B cell (primary cell): ENCODE measurements around the gene KHDC3L. TPM values are rescaled to one million over a fixed set of nuclear protein-coding genes. Genes with fewer than 3 reads are reported as not detected.

Experiments
- ATAC-seq: fragments of 200-7000 bp; cut with Tn5 transposase; one replicate; pipeline ENCODE4 v1.10.0; 2021; ENCODE audit warnings: low read depth, mild to moderate bottlenecking, moderate number of reproducible peaks, moderate library complexity
- CTCF ChIA-PET: fragments of 350-600 bp; sonication (Branson Sonifier 250); formaldehyde crosslinking; loops from one replicate; lab custom pipeline; 2021; ENCODE audit warnings: antibody characterized with exemption, inconsistent platforms; lab: Charles Lee
- POLR2A ChIA-PET: fragments of 350-600 bp; sonication (Branson Sonifier 250); formaldehyde crosslinking; loops from one replicate; lab custom pipeline; 2021; ENCODE audit warnings: antibody characterized with exemption; lab: Charles Lee
- DNase-seq: peaks from one replicate; pipeline ENCODE4 v3.0.0; 2013
- H2AFZ ChIP-seq: 2 replicates; pipeline ENCODE4 v1.6.1; 2012; ENCODE audit warnings: mild to moderate bottlenecking, low read depth, low read length; ENCODE audit not compliant: insufficient read depth, poor library complexity, severe bottlenecking
- H3K27ac ChIP-seq, 2 donors: 1 replicate in 1 of 2; 2 replicates in 1 of 2; pipeline ENCODE4 v1.5.1; 2012 to 2013; ENCODE audit warnings: low read length in 2 of 2, mild to moderate bottlenecking in 2 of 2, moderate library complexity in 1 of 2
- H3K27me3 ChIP-seq, 4 experiments: fragments of 200-600 bp in 1 of 4; sonication (generic) in 1 of 4; replicated peaks in 1 of 4; 1 replicate in 2 of 4; 2 replicates in 2 of 4; pipeline versions ENCODE4 v1.6.1 to v1.7.0; 2013 to 2016; ENCODE audit warnings: low read length in 3 of 4, mild to moderate bottlenecking in 2 of 4, mixed read lengths in 1 of 4, moderate library complexity in 1 of 4; ENCODE audit not compliant: insufficient read depth in 4 of 4, control insufficient read depth in 3 of 4; ENCODE audit errors: control extremely low read depth in 1 of 4
- H3K36me3 ChIP-seq, 2 experiments: replicated peaks in 1 of 2; 1 replicate in 1 of 2; 2 replicates in 1 of 2; pipeline versions ENCODE4 v1.6.1 to v1.7.1; 2013; ENCODE audit warnings: low read length in 1 of 2; ENCODE audit not compliant: insufficient read depth in 2 of 2, control insufficient read depth in 1 of 2; ENCODE audit errors: control extremely low read depth in 1 of 2, extremely low read depth in 1 of 2
- H3K4me1 ChIP-seq, 2 donors: fragments of 200-600 bp in 1 of 2; sonication (generic) in 1 of 2; 1 replicate in 1 of 2; 2 replicates in 1 of 2; pipeline versions ENCODE4 v1.5.1 to v1.6.1; 2013 to 2017; ENCODE audit warnings: low read length in 2 of 2; ENCODE audit not compliant: control insufficient read depth in 2 of 2, insufficient read depth in 2 of 2
- H3K4me2 ChIP-seq: replicated peaks from 2 replicates; pipeline ENCODE3; 2012; ENCODE audit warnings: mild to moderate bottlenecking, low read depth, low read length; ENCODE audit not compliant: poor library complexity, severe bottlenecking
- H3K4me3 ChIP-seq, 5 experiments: fragments of 200-600 bp in 1 of 5; sonication (generic) in 1 of 5; 1 replicate in 3 of 5; 2 replicates in 2 of 5; pipeline versions ENCODE4 v1.5.1 to v1.7.0; 2011 to 2016; ENCODE audit warnings: low read length in 4 of 5, mild to moderate bottlenecking in 4 of 5, low read depth in 2 of 5, control low read depth in 1 of 5, moderate library complexity in 1 of 5; ENCODE audit not compliant: insufficient read depth in 1 of 5; ENCODE audit errors: control extremely low read depth in 1 of 5, extremely low read depth in 1 of 5
- H3K79me2 ChIP-seq: fragments of 200-600 bp; sonication (generic); one replicate; pipeline ENCODE4 v1.6.0; 2016; ENCODE audit warnings: low read length; ENCODE audit not compliant: control insufficient read depth, insufficient read depth
- H3K9ac ChIP-seq: fragments of 200-600 bp; sonication (generic); 2 replicates; pipeline ENCODE4 v1.6.1; 2017; ENCODE audit warnings: mild to moderate bottlenecking, low read length, moderate library complexity
- H3K9me3 ChIP-seq, 3 donors: one replicate each; pipeline versions ENCODE4 v1.6.1 to v1.7.1; 2013; ENCODE audit warnings: low read length in 2 of 3; ENCODE audit not compliant: control insufficient read depth in 2 of 3, insufficient read depth in 1 of 3; ENCODE audit errors: control extremely low read depth in 1 of 3
- H4K20me1 ChIP-seq: 2 replicates; pipeline ENCODE4 v1.6.0; 2012; ENCODE audit warnings: mild to moderate bottlenecking, low read length; ENCODE audit not compliant: insufficient read depth, control insufficient read depth, poor library complexity, severe bottlenecking
- H3K27ac Mint-ChIP-seq: one replicate; pipeline ENCODE4 v1.8.0; 2021; ENCODE audit warnings: mixed read lengths
- H3K27me3 Mint-ChIP-seq: one replicate; pipeline ENCODE4 v1.8.0; 2021; ENCODE audit warnings: mixed read lengths
- H3K4me1 Mint-ChIP-seq: one replicate; pipeline ENCODE4 v1.8.0; 2021; ENCODE audit warnings: mixed read lengths
- H3K4me3 Mint-ChIP-seq: one replicate; pipeline ENCODE4 v1.8.0; 2021; ENCODE audit warnings: mixed read lengths
- H3K9me3 Mint-ChIP-seq: one replicate; pipeline ENCODE4 v1.8.0; 2022; ENCODE audit warnings: mixed read lengths; ENCODE audit not compliant: insufficient read depth
- EZH2 ChIP-seq: IDR thresholded peaks from 2 replicates; pipeline ENCODE4 v1.6.1; 2012; ENCODE audit warnings: borderline replicate concordance, low read depth, mild to moderate bottlenecking, moderate library complexity, low read length; ENCODE audit not compliant: insufficient read depth, poor library complexity, severe bottlenecking
- WGBS: methylation state at CpG from one replicate; pipeline ENCODE4 v1.1.5; 2013; ENCODE audit warnings: missing lambda C conversion rate; ENCODE audit not compliant: insufficient coverage; 5-methylcytosine and 5-hydroxymethylcytosine counted together
- intact Hi-C: fragments of 100-400 bp; cut with micrococcal nuclease; formaldehyde crosslinking; loops from one replicate; pipeline ENCODE4 v1.10.0; 2022
- polyA plus RNA-seq: library from polyadenylated mRNA; depleted of rRNA; stranded (reverse); fragments of >200 nt; gene quantifications from 2 replicates; pipeline ENCODE4 v1.2.3, GENCODE V29; 2012
- total RNA-seq, 2 donors: library from RNA; stranded (reverse); fragments of 120-200 nt in 1 of 2; gene quantifications; 1 replicate in 1 of 2; 2 replicates in 1 of 2; pipeline versions ENCODE4 v1.2.3 to v1.2.4, GENCODE V29; 2013 to 2022
- TF ChIP-seq, protein P1 (sequence below): fragments of 200-600 bp; IDR thresholded peaks from one replicate; pipeline ENCODE4 v1.8.0; 2022; ENCODE audit warnings: antibody characterized with exemption, mild to moderate bottlenecking

The KHDC3L gene
- total and polyA plus RNA-seq, 2 donors (not counting 1 experiment from before 2014, with no cell fraction given): not detected

DNA sequence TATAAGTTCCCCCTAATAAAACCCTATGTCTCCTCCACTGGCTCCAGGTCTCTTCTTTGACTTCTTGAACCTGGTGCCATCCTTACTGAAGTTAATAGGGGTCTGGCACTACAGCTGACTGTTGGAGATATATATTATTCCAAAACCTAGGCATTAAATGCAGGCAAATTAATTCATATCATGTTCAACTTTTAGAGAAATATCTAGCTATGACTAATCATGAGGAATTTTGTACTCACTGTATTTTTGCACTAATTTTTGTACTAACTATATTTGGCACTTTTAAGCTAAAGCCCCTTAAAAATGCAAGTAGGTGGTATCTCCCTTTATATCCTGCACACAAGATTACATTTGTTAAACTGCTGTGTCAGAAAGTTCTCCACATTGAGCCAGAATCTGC, 19.3 kb upstream of the KHDC3L start:
- Mint-ChIP-seq H3K4me3 (no peak overlapping the region), H3K4me1 (no peaks in the 10 kb centered on the region), H3K27ac (no peak overlapping the region), H3K27me3 (peaks cover 16% of the 10 kb centered on the region), H3K9me3 (no peaks in the 10 kb centered on the region)
- DNase-seq: no peak
- POLR2A ChIA-PET: no interaction called here
- Histone ChIP-seq H4K20me1 (no peaks in the 10 kb centered on the region), H3K9ac (no peak overlapping the region), H3K4me2 (no peak overlapping the region), H3K4me3 (no peak overlapping the region), H3K9me3 (no peaks in the 10 kb centered on the region), H3K27me3 (peaks cover 0 to 11% (median 3%) of the 10 kb centered on the region in 4 experiments), H2AFZ (no peak overlapping the region), H3K27ac (no peak overlapping the region), H3K4me1 (no peaks in the 10 kb centered on the region), H3K36me3 (no peaks in the 10 kb centered on the region), H3K79me2 (no peaks in the 10 kb centered on the region)
- TF ChIP-seq EZH2: no peak
- TF ChIP-seq, protein P1, sequence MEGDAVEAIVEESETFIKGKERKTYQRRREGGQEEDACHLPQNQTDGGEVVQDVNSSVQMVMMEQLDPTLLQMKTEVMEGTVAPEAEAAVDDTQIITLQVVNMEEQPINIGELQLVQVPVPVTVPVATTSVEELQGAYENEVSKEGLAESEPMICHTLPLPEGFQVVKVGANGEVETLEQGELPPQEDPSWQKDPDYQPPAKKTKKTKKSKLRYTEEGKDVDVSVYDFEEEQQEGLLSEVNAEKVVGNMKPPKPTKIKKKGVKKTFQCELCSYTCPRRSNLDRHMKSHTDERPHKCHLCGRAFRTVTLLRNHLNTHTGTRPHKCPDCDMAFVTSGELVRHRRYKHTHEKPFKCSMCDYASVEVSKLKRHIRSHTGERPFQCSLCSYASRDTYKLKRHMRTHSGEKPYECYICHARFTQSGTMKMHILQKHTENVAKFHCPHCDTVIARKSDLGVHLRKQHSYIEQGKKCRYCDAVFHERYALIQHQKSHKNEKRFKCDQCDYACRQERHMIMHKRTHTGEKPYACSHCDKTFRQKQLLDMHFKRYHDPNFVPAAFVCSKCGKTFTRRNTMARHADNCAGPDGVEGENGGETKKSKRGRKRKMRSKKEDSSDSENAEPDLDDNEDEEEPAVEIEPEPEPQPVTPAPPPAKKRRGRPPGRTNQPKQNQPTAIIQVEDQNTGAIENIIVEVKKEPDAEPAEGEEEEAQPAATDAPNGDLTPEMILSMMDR: no peak
- CTCF ChIA-PET: interaction anchor here (1.0 kb wide), 1 partner anchor 16 kb away, joined by 3 read pairs; no protein-coding TSS in a partner anchor
- intact Hi-C loops: no loop called here
- ATAC-seq: no peak

DNA sequence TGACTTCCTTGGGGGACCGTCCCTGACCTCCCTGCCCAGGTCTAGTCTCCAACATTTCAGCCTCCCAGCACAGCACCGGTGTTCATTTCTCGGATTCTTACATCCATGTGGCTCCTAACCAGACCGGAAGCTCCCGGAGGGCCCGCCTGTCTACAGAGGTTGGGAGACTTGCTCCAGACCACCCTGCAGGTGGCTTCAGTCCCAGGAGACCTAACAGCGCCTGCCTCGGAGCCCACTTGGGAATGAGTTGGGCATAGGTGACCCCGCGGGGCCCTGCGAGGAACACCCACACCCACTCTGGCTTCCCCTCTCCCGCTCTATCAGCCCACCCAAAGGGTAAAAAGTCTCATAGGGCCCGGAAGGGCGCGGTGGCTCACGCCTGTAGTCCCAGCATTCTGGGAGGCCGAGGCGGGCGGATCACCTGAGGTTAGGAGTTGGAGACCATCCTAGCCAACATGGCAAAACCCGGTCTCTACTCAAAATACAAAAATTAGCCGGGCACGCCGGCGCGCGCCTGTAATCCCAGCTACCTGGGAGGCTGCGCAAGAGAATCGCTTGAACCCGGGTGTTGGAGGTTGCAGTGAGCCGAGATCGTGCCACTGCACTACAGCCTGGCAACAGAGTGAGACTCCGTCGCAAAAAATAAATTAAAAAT, 13.8 kb upstream of the KHDC3L start:
- no peaks in the 10 kb centered on the region for H4K20me1 ChIP-seq
- H2AFZ ChIP-seq: no peak overlapping the region
- no peak for DNase-seq
- H3K9ac ChIP-seq: no peak overlapping the region
- Mint-ChIP-seq H3K9me3 (no peaks in the 10 kb centered on the region), H3K4me3 (no peak overlapping the region), H3K27ac (no peak overlapping the region), H3K27me3 (peaks cover 33% of the 10 kb centered on the region), H3K4me1 (no peaks in the 10 kb centered on the region)
- no peak overlapping the region for H3K27ac ChIP-seq
- 58% methylated on average over 21 of the region's 33 CpGs for WGBS
- peaks cover 0 to 9% (median 0%) of the 10 kb centered on the region in 3 donors for H3K9me3 ChIP-seq
- H3K36me3 ChIP-seq: no peaks in the 10 kb centered on the region
- peaks cover 0 to 27% (median 19%) of the 10 kb centered on the region in 4 experiments for H3K27me3 ChIP-seq
- H3K4me2 ChIP-seq: no peak overlapping the region
- no peak for TF ChIP-seq EZH2
- TF ChIP-seq, protein P1: no peak
- H3K79me2 ChIP-seq: no peaks in the 10 kb centered on the region
- no peak for ATAC-seq
- H3K4me3 ChIP-seq: no peak overlapping the region
- intact Hi-C loops: no loop called here
- ChIA-PET CTCF (interaction anchor here (1.7 kb wide), 1 partner anchor 22 kb away, joined by 8 read pairs; no protein-coding TSS in a partner anchor), POLR2A (no interaction called here)
- no peaks in the 10 kb centered on the region for H3K4me1 ChIP-seq
